ENCODE data around the gene ABCA1.

- TF ChIP-seq POLR2AphosphoS5 (IDR thresholded peaks at IDR 0.05; ENCODE audit: borderline replicate concordance, low read depth, low read length) (no peak; the same call in 1 of the 2 replicates), EZH2 (IDR thresholded peaks at IDR 0.05) (no peak), FOXP2 (optimal IDR thresholded peaks at IDR 0.05; ENCODE audit: control extremely low read depth, extremely low read length, insufficient read depth) (no peak)
Observed at GRCh38 chr9:104747245-104747564, 180.8 kb downstream of the ABCA1 start.
